Activated T-cell treated with anti-CD3 and anti-CD28 coated beads, Interleukin-2, amount 50 U/mL, for 72 hours (primary cell): ENCODE data around the gene TBC1D30. TPM values are rescaled to one million over a fixed set of nuclear protein-coding genes. Genes with fewer than 3 reads are reported as not detected.

Source experiments
- ATAC-seq, 2 donors: fragments of 150-1000 bp; cut with Tn5 transposase; replicated peaks in 1 of 2; 2 replicates each; pipeline ENCODE4 v1.10.0; 2021; ENCODE audit warnings: moderate library complexity in 2 of 2, mild to moderate bottlenecking in 1 of 2
- DNase-seq, 2 donors: peaks; one replicate each; pipeline ENCODE4 v3.0.0; 2021 to 2022; ENCODE audit warnings: mixed read lengths in 1 of 2
- H3K27ac Mint-ChIP-seq: one replicate; pipeline ENCODE4 v1.8.0; 2022; ENCODE audit warnings: mild to moderate bottlenecking, moderate library complexity, mixed read lengths
- H3K27me3 Mint-ChIP-seq: one replicate; pipeline ENCODE4 v1.8.0; 2022; ENCODE audit warnings: low read depth, mixed read lengths
- H3K36me3 Mint-ChIP-seq, 2 donors: one replicate each; pipeline ENCODE4 v1.8.0; 2022; ENCODE audit warnings: mixed read lengths in 2 of 2, mild to moderate bottlenecking in 1 of 2; ENCODE audit not compliant: insufficient read depth in 2 of 2
- H3K4me1 Mint-ChIP-seq: one replicate; pipeline ENCODE4 v1.8.0; 2022; ENCODE audit warnings: low read depth, mixed read lengths
- H3K4me3 Mint-ChIP-seq, 2 donors: one replicate each; pipeline ENCODE4 v1.8.0; 2022; ENCODE audit warnings: mild to moderate bottlenecking in 2 of 2, mixed read lengths in 2 of 2, moderate library complexity in 2 of 2
- H3K9me3 Mint-ChIP-seq, 2 donors: one replicate each; pipeline ENCODE4 v1.8.0; 2022; ENCODE audit warnings: mixed read lengths in 2 of 2
- total RNA-seq, 2 donors: library from RNA; stranded (reverse); gene quantifications; one replicate each; pipeline ENCODE4 v1.2.3, GENCODE V29; 2022

The TBC1D30 gene
- total RNA-seq, 2 donors from 2014 or later: 0.14 to 0.94 TPM

DNA sequence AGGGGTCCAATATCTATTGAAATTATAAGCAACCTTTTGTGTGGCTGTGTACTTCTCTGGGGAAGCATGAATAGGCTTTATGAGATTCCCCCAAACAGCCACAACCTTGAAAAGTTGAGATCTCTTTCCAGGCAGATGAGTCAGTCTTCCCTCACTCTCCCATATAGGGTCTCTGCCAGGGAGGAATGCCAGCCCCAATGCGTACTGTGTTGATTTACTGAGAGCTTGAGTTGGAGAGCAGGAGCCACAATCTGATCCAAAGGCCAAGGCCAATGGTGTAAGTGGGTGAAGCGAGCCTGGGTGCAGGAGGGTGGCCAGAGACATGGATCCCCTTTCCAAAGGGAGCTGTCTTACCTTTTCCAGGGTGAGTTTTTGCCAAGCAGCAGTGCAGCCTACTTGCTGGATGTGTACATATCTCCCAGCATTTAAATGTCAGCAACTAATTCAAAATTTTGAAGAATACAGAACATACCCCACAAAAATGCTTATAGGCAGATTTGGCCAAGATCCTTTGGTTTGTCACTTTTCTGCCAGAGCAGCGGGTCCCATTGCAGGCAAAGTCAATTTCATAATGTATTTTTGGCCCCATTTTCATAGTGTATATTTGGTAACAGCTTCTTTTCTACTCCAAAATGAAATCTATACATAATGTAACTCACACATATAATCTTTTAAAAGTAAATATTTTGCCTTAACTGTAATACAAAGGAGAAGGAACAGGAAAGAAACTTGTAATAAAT lies 88.2 kb downstream of the TBC1D30 start:
- DNase-seq (no peak), ATAC-seq (no peak)
- no peak overlapping the region for H3K4me3 Mint-ChIP-seq
- no peaks in the 10 kb centered on the region for H3K9me3 Mint-ChIP-seq
- peaks cover 23% of the 10 kb centered on the region for H3K27me3 Mint-ChIP-seq
- H3K4me1 Mint-ChIP-seq: no peaks in the 10 kb centered on the region
- H3K27ac Mint-ChIP-seq: no peak overlapping the region
- no peaks in the 10 kb centered on the region for H3K36me3 Mint-ChIP-seq

DNA sequence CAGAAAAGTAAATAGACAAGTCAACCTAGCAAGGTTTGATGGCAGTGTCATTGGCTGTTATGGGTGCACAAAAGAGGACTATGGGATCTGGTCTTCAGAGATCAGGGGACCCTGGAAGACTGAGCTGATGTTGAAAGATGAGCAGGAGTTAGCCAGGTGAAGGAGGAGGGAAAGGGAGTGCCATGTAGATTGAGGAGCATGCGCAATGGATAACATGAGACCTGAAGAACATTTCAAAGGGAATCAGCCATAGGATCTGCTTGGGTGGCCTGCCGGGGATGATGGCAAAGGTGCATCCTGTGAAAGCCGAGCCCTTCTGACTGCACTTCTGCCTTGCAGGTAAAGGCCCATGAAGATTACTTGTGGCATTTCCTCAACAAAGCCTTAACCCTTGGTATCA lies 90.8 kb downstream of the TBC1D30 start:
- H3K4me1 Mint-ChIP-seq: no peaks in the 10 kb centered on the region
- H3K36me3 Mint-ChIP-seq: no peaks in the 10 kb centered on the region
- no peak overlapping the region for H3K27ac Mint-ChIP-seq
- no peak for DNase-seq
- H3K4me3 Mint-ChIP-seq: no peak overlapping the region
- no peaks in the 10 kb centered on the region for H3K9me3 Mint-ChIP-seq
- H3K27me3 Mint-ChIP-seq: peaks cover 36% of the 10 kb centered on the region
- ATAC-seq: no peak

DNA sequence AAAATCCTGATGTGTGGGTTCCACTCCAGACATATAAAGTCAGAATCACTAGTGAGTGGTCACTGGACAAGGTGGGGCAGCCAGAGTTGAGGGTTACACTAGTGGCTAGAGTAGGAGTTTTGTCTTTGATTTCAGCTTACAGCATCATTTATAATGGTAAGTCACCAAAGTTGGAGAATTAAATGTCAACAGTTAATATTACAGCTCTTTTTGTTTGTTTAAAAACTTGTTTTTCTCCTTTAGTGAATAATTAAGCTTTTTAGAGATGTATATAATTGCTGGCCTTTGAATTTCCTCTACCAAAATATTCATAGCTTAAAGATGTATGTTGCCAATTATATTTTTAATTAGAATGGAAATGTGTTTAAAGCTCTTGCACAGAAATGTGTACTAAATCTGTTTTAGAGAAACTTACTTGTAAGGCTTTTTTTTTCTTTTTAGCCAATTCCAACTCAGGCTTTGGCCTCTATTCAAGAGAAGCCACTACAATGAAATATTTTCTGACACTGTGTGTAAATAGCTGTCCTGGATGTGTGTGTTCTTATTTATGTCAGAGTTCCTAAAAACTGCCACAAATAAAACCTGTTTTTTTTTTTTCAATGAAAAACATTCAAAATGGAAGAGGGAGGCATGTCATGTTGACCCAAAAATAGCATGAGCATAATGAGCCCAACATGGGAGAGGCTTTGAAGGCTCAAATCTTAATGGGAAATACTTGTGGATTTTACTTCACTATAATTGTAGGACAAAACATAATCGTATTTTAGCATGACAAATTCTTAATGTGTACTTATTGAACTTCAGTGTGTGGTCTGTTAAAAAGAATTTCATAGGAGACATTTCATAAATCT lies 92.2 kb downstream of the TBC1D30 start:
- H3K4me3 Mint-ChIP-seq: no peak overlapping the region
- DNase-seq: no peak
- peaks cover 41% of the 10 kb centered on the region for H3K27me3 Mint-ChIP-seq
- no peak overlapping the region for H3K27ac Mint-ChIP-seq
- ATAC-seq: no peak
- H3K4me1 Mint-ChIP-seq: no peaks in the 10 kb centered on the region
- H3K9me3 Mint-ChIP-seq: no peaks in the 10 kb centered on the region
- no peaks in the 10 kb centered on the region for H3K36me3 Mint-ChIP-seq

DNA sequence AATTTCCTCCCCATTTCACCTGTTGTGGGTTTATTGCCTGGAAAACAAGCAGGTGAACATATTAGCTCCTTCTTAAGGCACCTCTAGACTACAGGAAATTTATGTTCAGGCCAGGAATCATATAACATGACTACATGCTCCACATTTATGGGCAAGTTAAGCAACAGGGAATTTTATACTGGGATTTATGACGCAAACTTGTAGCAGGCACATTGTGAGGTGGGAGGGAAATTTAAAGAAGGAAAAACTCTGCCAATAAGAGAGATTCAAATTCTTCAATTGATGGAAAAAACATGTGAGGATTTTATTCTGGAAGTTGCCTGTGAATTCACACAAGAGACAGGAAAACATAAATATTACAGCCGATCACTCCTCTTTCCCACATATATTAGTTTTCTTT lies 93.9 kb downstream of the TBC1D30 start:
- no peak overlapping the region for H3K27ac Mint-ChIP-seq
- H3K27me3 Mint-ChIP-seq: peaks cover 31% of the 10 kb centered on the region
- DNase-seq (no peak), ATAC-seq (no peak)
- H3K9me3 Mint-ChIP-seq: no peaks in the 10 kb centered on the region
- no peaks in the 10 kb centered on the region for H3K4me1 Mint-ChIP-seq
- no peak overlapping the region for H3K4me3 Mint-ChIP-seq
- H3K36me3 Mint-ChIP-seq: no peaks in the 10 kb centered on the region

DNA sequence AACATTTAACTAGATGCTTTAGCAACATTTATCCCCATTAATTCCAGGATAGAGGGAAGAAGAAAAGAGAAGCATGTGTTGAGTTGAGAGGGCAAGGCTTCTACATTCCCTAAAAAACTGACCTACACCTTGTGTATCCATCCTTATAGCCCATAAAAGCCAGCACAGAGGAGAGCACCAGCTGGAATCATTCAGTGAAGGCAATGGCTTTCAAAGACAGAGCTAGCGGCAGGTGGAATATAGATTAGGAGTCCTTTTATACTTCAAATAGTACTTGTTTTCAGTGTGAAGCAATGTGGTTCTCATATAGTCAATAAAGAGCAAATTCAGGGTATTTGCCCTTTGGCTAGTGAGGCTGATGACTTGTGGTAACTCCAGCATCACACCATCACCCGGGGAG lies 94.4 kb downstream of the TBC1D30 start:
- DNase-seq (no peak), ATAC-seq (no peak)
- Mint-ChIP-seq H3K27ac (no peak overlapping the region), H3K4me3 (no peak overlapping the region), H3K27me3 (peaks cover 31% of the 10 kb centered on the region), H3K36me3 (no peaks in the 10 kb centered on the region), H3K4me1 (no peaks in the 10 kb centered on the region), H3K9me3 (no peaks in the 10 kb centered on the region)

DNA sequence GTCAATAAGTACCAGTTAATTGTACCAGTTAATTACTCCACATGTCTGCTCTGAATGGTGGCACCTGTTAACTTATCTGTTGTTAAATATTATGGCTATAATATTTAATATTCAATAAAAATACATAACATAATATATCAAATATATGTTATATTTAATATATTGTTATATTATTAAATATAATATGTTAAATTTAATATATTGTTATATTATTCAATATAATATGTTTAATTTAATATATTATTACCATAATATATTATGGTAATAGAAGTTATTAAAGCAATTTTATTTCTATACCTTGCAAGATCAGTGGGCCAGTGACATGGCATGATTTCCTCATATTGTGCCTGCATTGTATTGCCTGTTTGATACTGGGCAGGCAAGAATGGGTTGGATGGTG lies 98.4 kb downstream of the TBC1D30 start:
- H3K4me1 Mint-ChIP-seq: no peaks in the 10 kb centered on the region
- peaks cover 25% of the 10 kb centered on the region for H3K27me3 Mint-ChIP-seq
- no peak overlapping the region for H3K27ac Mint-ChIP-seq
- H3K36me3 Mint-ChIP-seq: no peaks in the 10 kb centered on the region
- no peak for ATAC-seq
- H3K4me3 Mint-ChIP-seq: no peak overlapping the region
- no peaks in the 10 kb centered on the region for H3K9me3 Mint-ChIP-seq
- DNase-seq: no peak

DNA sequence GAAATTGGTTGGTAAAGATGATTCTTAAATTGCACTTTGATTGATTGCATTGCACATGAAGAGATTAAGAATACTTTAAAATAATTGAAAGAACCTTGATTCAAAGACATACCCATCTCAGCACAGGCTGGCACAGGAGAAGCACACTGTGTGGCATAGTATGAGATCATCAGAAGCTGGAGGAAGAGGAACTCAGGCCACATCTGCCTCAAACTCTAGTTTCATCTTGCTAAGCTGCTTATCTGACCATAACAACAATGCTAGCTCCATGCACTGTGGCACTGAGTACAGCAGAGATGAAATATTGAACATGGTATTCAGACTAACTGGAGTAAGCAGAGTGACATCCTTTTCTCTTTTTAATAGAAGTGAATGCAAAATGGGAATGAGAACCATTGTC lies 99.1 kb downstream of the TBC1D30 start:
- no peak for DNase-seq
- H3K4me1 Mint-ChIP-seq: no peaks in the 10 kb centered on the region
- peaks cover 18% of the 10 kb centered on the region for H3K27me3 Mint-ChIP-seq
- H3K36me3 Mint-ChIP-seq: no peaks in the 10 kb centered on the region
- no peak overlapping the region for H3K4me3 Mint-ChIP-seq
- ATAC-seq: no peak
- H3K27ac Mint-ChIP-seq: no peak overlapping the region
- H3K9me3 Mint-ChIP-seq: no peaks in the 10 kb centered on the region

Other genes starting within 250 kb of the TBC1D30 start
- 10 to 100 TPM; 40.3 to 42.4 TPM for gene RASSF3, start 214.2 kb upstream of the TBC1D30 start, total RNA-seq
- 10 to 100 TPM; 26.0 to 40.8 TPM for gene GNS, start 65.2 kb upstream of the TBC1D30 start, total RNA-seq